K562 (cell line): ENCODE measurements around the gene SPTBN4. TPM values are rescaled to one million over a fixed set of nuclear protein-coding genes. Genes with fewer than 3 reads are reported as not detected.
A peak's percentile ranks its signal among the peaks of the same experiment; 100 is the strongest.

ENCODE experiments used
- ELK3 ChIP-seq: fragments of 450-650 bp; formaldehyde crosslinking; IDR thresholded peaks from 2 replicates; pipeline ENCODE4 v1.4.0; 2020; ENCODE audit warnings: mild to moderate bottlenecking
- SAFB2 ChIP-seq: fragments of 200-400 bp; formaldehyde crosslinking; IDR thresholded peaks from 2 replicates; pipeline ENCODE4 v1.6.1; 2018; ENCODE audit warnings: borderline replicate concordance, low read length, low read depth, moderate library complexity; ENCODE audit not compliant: severe bottlenecking
- polyA plus RNA-seq, 8 experiments: library from polyadenylated mRNA; depleted of rRNA in 4 of 8; stranded (reverse) in 5 of 8; unstranded in 3 of 8; fragments of >200 nt; fragmentation: Nextera tagmentation in 2 of 8; fragmentation: Illumina TruSeq in 1 of 8; extraction: Ambion mirVana in 2 of 8; extraction: Trizol in 1 of 8; gene quantifications; 2 replicates each; pipeline versions ENCODE4 v1.2.1 to v1.2.3, GENCODE V29; 2011 to 2014; ENCODE audit warnings: inconsistent platforms in 1 of 8, missing spikeins in 1 of 8
- total RNA-seq, 7 experiments: library from RNA; depleted of rRNA in 6 of 7; stranded (reverse); fragments of >200 nt in 6 of 7; fragmentation: Illumina TruSeq in 2 of 7; extraction: Trizol in 2 of 7; gene quantifications; 2 replicates each; pipeline versions ENCODE4 v1.2.1 to v1.2.3, GENCODE V29; 2011 to 2021; ENCODE audit warnings: low replicate concordance in 1 of 7
- TF ChIP-seq, protein P1 (sequence below), 2 experiments: fragments of 450-650 bp; formaldehyde crosslinking in 1 of 2; IDR thresholded peaks; 2 replicates each; pipeline versions ENCODE4 v1.4.0 to v1.6.1; 2014 to 2020; ENCODE audit warnings: mild to moderate bottlenecking in 2 of 2, borderline replicate concordance in 1 of 2, low read depth in 1 of 2
- TF ChIP-seq, protein P2 (sequence below): fragments of 250-450 bp; sonication (Bioruptor Pico); IDR thresholded peaks from 2 replicates; pipeline ENCODE4 v1.5.0; 2021; ENCODE audit warnings: mild to moderate bottlenecking, moderate library complexity

Gene SPTBN4
- total and polyA plus RNA-seq, 9 of the 15 experiments (the other 6 are each of a cell fraction or from before 2014, with no cell fraction given): 0.01 to 1.5 (median 0.86) TPM

- TF ChIP-seq, protein P1, sequence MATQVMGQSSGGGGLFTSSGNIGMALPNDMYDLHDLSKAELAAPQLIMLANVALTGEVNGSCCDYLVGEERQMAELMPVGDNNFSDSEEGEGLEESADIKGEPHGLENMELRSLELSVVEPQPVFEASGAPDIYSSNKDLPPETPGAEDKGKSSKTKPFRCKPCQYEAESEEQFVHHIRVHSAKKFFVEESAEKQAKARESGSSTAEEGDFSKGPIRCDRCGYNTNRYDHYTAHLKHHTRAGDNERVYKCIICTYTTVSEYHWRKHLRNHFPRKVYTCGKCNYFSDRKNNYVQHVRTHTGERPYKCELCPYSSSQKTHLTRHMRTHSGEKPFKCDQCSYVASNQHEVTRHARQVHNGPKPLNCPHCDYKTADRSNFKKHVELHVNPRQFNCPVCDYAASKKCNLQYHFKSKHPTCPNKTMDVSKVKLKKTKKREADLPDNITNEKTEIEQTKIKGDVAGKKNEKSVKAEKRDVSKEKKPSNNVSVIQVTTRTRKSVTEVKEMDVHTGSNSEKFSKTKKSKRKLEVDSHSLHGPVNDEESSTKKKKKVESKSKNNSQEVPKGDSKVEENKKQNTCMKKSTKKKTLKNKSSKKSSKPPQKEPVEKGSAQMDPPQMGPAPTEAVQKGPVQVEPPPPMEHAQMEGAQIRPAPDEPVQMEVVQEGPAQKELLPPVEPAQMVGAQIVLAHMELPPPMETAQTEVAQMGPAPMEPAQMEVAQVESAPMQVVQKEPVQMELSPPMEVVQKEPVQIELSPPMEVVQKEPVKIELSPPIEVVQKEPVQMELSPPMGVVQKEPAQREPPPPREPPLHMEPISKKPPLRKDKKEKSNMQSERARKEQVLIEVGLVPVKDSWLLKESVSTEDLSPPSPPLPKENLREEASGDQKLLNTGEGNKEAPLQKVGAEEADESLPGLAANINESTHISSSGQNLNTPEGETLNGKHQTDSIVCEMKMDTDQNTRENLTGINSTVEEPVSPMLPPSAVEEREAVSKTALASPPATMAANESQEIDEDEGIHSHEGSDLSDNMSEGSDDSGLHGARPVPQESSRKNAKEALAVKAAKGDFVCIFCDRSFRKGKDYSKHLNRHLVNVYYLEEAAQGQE (IDR thresholded peaks at IDR 0.05; ENCODE audit: borderline replicate concordance): peak; percentile 68; the same call in 1 of the 2 replicates
- TF ChIP-seq, protein P1 (CRISPR knock-in tag; IDR thresholded peaks at IDR 0.05; ENCODE audit: low read depth): no peak
- TF ChIP-seq ELK3 (CRISPR knock-in tag) (no peak), SAFB2 (no peak)
- TF ChIP-seq, protein P2, sequence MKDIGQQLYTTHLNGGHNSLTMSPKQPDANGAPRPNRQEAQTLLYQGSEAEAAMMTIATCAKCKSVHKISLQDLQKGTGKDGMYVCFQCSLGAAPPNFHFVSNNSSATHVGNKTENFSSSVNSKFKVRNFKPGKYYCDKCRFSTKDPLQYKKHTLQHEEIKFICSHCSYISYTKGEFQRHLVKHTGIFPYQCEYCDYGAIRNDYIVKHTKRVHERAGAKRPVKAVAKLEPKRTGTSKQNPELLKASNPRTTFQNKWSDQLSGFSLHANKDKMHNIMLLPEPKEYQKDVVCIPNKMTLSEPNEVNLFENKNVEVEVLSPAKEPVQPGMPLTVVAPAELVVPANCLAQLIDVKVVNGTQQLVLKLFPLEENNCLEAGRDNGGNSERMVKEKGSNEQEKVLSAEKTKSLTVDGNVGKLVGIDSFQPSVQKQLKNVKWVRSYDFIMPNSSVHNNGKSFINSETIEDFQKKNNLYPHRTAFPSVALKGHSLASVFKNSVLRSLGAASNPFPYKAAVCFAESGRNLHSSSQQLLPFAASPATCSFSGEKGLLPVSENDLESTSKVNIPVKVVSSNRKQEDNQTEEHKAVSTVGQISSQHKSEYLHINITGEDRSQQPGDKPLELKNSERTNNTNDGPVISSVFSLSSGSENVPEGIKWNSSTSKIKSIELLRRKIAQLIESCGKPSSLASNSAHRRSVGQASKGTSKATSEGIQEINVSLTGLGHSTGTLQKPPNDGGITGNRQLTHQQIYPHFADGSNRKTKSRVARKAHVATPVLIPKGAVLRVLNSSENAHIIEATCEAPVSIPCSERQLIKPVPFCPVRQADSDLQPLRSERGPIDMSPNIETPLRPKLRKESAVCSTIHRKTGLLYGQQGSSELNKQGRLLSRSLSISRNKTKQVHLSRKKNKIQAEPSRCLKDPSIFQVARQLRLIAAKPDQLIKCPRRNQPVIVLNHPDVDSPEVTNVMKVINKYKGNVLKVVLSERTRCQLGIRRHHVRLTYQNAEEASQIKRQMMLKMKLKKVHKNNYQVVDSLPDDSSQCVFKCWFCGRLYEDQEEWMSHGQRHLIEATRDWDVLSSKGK: no peak
Measured at GRCh38 chr19:40605216-40605971, 138.6 kb downstream of the SPTBN4 start (continued).
